HG03095 (cell line): ENCODE measurements around the gene FMO3.

Experiments
- ATAC-seq: cut with Tn5 transposase; IDR thresholded peaks from one replicate; pipeline ENCODE4 v1.9.1; 2021; ENCODE audit warnings: moderate library complexity; ENCODE audit not compliant: unreplicated experiment

Gene FMO3

GRCh38 chr1:171090604-171091003 is at the start of gene FMO3:
Gene FMO3, plus strand, starts transcription at chr1:171090905. Its CDS starts 1,754 bp downstream, at chr1:171092659.
- ATAC-seq, result no peak

- no peak for ATAC-seq
These were observed 42.7 kb upstream of the FMO3 start for GRCh38 chr1:171048014-171048413.

DNA sequence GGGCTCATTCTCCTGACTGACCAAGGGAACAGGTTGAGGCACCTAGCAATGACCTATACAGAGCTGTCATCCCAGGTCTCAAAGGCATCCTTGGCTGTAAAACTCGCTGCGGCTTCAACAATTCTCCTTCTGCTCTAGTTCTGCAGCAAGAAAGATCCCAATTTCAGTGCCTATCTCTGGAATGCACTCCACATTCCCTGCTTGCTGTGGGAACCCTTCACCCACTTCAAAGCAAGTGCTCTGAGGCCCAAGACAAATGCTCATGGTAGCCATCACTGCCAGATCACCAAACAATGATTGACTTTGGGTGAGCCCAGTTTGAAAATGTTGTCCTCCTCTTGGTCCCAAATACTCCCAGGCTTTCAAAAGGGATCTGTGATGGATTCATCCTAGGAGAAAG is 37.7 kb upstream of the FMO3 start:
- ATAC-seq, result no peak

DNA sequence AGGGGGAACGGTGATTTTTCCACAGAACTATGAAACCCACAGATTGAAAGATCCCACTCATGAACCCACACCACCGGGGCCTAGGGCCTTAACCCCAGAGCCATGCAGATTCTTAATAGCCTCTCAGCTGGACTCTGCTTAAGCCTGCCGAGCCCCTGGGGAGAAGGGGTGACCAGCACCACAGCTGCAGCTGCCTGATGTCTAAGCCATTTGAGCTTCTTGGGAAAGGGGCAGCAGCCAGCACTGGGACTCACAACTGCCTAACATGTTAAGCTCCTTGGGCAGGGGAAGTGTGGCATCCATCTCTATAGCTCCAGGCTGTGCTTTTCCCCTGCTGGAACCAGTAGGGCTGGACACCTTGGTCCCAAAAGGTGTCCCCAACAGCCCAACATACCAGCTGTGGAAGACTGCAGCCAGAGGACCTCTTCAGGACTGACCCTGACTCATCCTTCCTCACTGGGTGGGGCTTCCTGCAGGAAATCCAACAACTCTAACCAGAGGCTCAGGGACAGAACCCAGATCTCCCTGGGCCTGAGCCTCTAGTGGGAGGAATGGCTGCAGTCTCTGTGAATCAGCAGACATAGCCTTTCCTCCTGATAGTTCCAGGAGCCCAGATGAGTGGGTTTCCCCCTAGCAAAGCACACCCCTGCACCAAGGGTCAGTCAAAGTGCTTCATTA is 34.6 kb upstream of the FMO3 start:
- ATAC-seq, result no peak

GRCh38 chr1:171061425-171062143 is 29.1 kb upstream of the FMO3 start:
- no peak for ATAC-seq

- no peak for ATAC-seq
These were observed 27.8 kb upstream of the FMO3 start for GRCh38 chr1:171062902-171063301.

GRCh38 chr1:171075041-171075440 is 15.7 kb upstream of the FMO3 start:
- ATAC-seq, result no peak

DNA sequence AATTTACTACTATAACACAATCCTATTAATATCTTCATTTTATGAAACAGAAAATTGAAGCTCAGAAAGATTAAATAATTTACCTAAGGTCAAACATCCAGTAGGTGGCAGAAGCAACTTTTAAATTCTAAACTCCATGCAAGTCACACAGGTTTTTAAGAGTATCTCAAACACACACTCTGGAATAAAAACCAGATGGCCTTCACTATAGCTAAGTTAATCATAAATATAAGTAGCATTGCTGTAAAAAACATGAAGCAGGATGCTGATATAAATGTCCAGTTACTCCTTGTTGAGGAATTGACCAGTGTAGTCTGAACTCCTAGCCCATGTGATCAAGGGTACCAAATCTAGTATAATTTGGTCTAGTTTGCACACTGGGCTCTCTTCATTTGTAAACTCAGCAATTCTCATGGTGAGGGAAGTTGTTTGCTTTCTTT is 9.4 kb upstream of the FMO3 start:
- ATAC-seq, result no peak

- ATAC-seq, result no peak
These were observed 8.9 kb upstream of the FMO3 start for GRCh38 chr1:171081763-171082201.

- ATAC-seq, result no peak
These were observed 8.1 kb upstream of the FMO3 start for GRCh38 chr1:171082606-171083005.

DNA sequence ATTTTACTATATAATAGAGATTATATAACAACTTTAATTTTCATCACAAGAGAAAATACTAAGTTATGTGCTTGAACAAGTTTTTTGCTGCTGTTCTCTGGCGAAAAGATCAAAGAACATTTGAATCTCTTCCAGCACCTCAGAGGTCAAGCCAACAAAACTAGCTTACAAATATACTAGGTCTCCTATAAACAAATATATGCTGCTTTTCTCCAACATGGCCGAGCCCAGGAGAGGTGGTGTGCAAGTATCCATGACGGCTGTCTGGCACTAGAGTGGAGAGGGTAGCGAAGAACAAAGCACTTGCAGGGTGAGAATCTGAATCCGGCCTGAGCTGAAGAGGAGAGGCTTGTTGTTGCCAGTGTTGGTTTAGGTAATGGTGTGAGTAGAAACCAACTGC is 7.5 kb upstream of the FMO3 start:
- no peak for ATAC-seq

- ATAC-seq, result no peak
These were observed 6.6 kb upstream of the FMO3 start for GRCh38 chr1:171084091-171084490.

GRCh38 chr1:171084870-171085269 is 5.8 kb upstream of the FMO3 start:
- ATAC-seq, result no peak

- no peak for ATAC-seq
These were observed 2.8 kb upstream of the FMO3 start for GRCh38 chr1:171087896-171088295.

DNA sequence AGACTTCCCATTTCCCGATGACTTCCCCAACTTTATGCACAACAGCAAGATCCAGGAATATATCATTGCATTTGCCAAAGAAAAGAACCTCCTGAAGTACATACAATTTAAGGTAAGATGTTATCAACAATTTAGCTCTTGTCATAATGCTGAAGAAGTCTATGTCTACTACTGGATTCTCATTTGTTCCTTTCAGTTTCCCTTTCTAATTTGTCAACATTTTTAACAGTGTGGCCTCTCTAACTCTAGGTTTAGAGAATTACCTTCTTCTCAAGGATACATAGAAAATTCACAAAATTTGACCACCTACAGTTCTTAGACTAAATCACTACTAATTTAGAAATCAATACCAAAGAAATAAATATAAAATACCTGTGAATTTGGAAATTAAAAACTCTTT is 13.2 kb downstream of the FMO3 start:
- ATAC-seq, result no peak

- ATAC-seq, result no peak
These were observed 16.7 kb downstream of the FMO3 start for GRCh38 chr1:171107262-171107940.

DNA sequence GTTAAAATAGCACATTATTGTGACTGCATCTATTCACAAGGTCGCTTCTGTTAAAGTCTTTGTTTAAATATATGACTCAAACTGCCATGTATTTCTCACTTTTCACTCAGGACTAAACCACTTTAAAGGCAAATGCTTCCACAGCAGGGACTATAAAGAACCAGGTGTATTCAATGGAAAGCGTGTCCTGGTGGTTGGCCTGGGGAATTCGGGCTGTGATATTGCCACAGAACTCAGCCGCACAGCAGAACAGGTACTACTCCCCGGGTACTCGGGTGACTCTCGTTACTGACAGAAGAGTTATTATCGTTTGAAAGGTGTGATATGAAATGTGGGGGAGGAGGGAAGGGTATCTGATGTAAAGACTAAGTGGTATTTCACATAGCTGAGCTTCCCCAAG is 17.3 kb downstream of the FMO3 start:
- ATAC-seq, result no peak

DNA sequence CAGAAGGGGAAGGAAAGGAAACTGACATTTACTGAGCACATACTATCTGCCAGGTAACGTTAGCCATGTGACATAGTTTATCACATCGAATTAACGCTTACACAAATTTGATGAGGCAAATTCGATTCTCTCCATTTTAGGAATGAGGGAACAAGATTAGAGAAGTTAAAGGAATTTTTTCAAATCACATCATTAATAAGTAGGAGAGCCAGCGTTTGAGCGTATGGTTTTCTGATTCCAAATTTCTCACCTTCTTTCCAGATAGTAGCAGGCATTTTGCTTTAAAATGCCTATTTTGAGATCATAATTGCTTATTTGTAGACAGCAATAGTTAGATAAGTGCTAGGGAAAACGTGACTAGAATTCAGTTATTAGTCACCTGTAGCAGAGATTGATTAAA is 19.3 kb downstream of the FMO3 start:
- no peak for ATAC-seq

- no peak for ATAC-seq
These were observed 20.1 kb downstream of the FMO3 start for GRCh38 chr1:171110621-171111326.

DNA sequence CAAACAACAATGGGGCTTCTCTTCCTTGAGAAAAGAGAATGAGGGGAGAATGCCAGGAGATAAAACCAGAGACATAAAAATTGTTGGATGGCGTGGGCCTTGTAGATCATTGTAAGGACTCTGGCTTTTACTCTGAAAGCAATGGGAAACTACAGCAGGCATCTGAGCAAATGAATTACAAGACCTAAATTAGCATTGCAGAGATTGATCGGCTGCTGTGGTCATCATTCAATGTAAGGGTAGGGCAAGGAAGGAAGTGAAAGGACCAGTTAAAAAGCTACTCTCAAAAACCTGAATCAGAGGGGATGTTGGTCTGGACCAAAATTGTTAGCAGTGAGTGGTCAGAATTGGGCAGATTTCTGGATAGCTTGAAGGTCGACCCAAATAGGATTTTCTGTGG is 21.4 kb downstream of the FMO3 start:
- no peak for ATAC-seq

- ATAC-seq, result no peak
These were observed 22.7 kb downstream of the FMO3 start for GRCh38 chr1:171113382-171113781.
